SW 1271 (cell line): ENCODE data around the gene DUSP12.
"Not testable (repeated sequence)": the region's sequence is repeated elsewhere in the genome, so short reads cannot be mapped to it uniquely, and the experiment has no call there.

Experiments
- DNase-seq, 2 experiments: peaks; one replicate each; lab custom pipeline; 2025; lab: John Stamatoyannopoulos, UW

DUSP12 gene

GRCh38 chr1:161749509-161750407 is at the start of gene DUSP12:
Gene DUSP12, plus strand, starts transcription at chr1:161749786. Its CDS starts 16 bp downstream, at chr1:161749802.
- DNase-seq, result peak; percentile 82 to 84

GRCh38 chr1:161702250-161702649 is 47.3 kb upstream of the DUSP12 start:
- no peak for DNase-seq

GRCh38 chr1:161705537-161705936 is 44.0 kb upstream of the DUSP12 start:
- DNase-seq, result no peak

GRCh38 chr1:161706113-161706481 is 43.5 kb upstream of the DUSP12 start:
- DNase-seq, result no peak

- no peak for DNase-seq
Observed at GRCh38 chr1:161706482-161707347, 42.9 kb upstream of the DUSP12 start, which contains the start of gene FCRLA. Gene FCRLA, plus strand, starts transcription at chr1:161707229. Its CDS starts 36 bp downstream, at chr1:161707265.

GRCh38 chr1:161707503-161707902 is 42.1 kb upstream of the DUSP12 start:
- DNase-seq, result no peak

- no peak for DNase-seq
Observed at GRCh38 chr1:161709373-161709772, 40.2 kb upstream of the DUSP12 start.

GRCh38 chr1:161710560-161710959 is 39.0 kb upstream of the DUSP12 start:
- DNase-seq, result no peak

- no peak for DNase-seq
Observed at GRCh38 chr1:161718559-161719324, 30.8 kb upstream of the DUSP12 start.

- DNase-seq, result no peak
Observed at GRCh38 chr1:161719325-161719611, 30.3 kb upstream of the DUSP12 start.

GRCh38 chr1:161720422-161720821 is 29.2 kb upstream of the DUSP12 start:
- DNase-seq, result no peak

GRCh38 chr1:161720956-161721737 is 28.4 kb upstream of the DUSP12 start, which contains the start of gene FCRLB:
Gene FCRLB, plus strand, starts transcription at chr1:161721544. Its CDS starts 1,129 bp downstream, at chr1:161722673.
- DNase-seq, result no peak

- peak; percentile 9 to 13 for DNase-seq
Observed at GRCh38 chr1:161721738-161722343, 27.7 kb upstream of the DUSP12 start.

GRCh38 chr1:161722406-161722805 is 27.2 kb upstream of the DUSP12 start:
- no peak for DNase-seq

GRCh38 chr1:161723459-161724141 is 26.0 kb upstream of the DUSP12 start:
- no peak for DNase-seq

GRCh38 chr1:161725258-161725907 is 24.2 kb upstream of the DUSP12 start:
- DNase-seq, result not testable (repeated sequence)

- peak; percentile 17 to 36 for DNase-seq
Observed at GRCh38 chr1:161725908-161726472, 23.6 kb upstream of the DUSP12 start.

GRCh38 chr1:161726473-161727255 is 22.9 kb upstream of the DUSP12 start:
- DNase-seq, result peak in 1 of 2 experiments; percentile 56
